Ishikawa (cell line): ENCODE results near the gene PPRC1.

Source experiments
- CEBPB ChIP-seq: IDR thresholded peaks from 2 replicates; pipeline ENCODE4 v1.6.1; 2012
- CREB1 ChIP-seq: IDR thresholded peaks from 2 replicates; pipeline ENCODE4 v1.6.1; 2012; ENCODE audit warnings: low read depth
- EGR1 ChIP-seq: IDR thresholded peaks from 2 replicates; pipeline ENCODE4 v1.6.1; 2012
- EP300 ChIP-seq: IDR thresholded peaks from 2 replicates; pipeline ENCODE4 v1.6.1; 2012; ENCODE audit warnings: borderline replicate concordance
- FOXM1 ChIP-seq: IDR thresholded peaks from 2 replicates; pipeline ENCODE4 v1.6.1; 2012; ENCODE audit warnings: low read depth, borderline replicate concordance
- NFIC ChIP-seq: IDR thresholded peaks from 2 replicates; pipeline ENCODE4 v1.6.1; 2012
- RAD21 ChIP-seq: IDR thresholded peaks from 2 replicates; pipeline ENCODE4 v1.6.1; 2012; ENCODE audit warnings: low read depth
- TAF1 ChIP-seq: IDR thresholded peaks from 2 replicates; pipeline ENCODE4 v1.6.1; 2012; ENCODE audit warnings: low read depth, mild to moderate bottlenecking
- TCF12 ChIP-seq: IDR thresholded peaks from 2 replicates; pipeline ENCODE4 v1.6.1; 2012; ENCODE audit warnings: low read depth
- TEAD4 ChIP-seq: IDR thresholded peaks from 2 replicates; pipeline ENCODE4 v1.6.1; 2012
- YY1 ChIP-seq: IDR thresholded peaks from 2 replicates; pipeline ENCODE4 v1.6.1; 2012; ENCODE audit warnings: low read depth
- ZBTB7A ChIP-seq: IDR thresholded peaks from 2 replicates; pipeline ENCODE4 v1.6.1; 2012; ENCODE audit warnings: low read depth
- TF ChIP-seq, protein P1 (sequence below): IDR thresholded peaks from 2 replicates; pipeline ENCODE4 v1.6.1; 2012
- TF ChIP-seq, protein P2 (sequence below): IDR thresholded peaks from 2 replicates; pipeline ENCODE4 v1.6.1; 2012
- TF ChIP-seq, protein P3 (sequence below): IDR thresholded peaks from 2 replicates; pipeline ENCODE4 v1.6.1; 2012; ENCODE audit warnings: low read depth, mild to moderate bottlenecking

Gene PPRC1

DNA sequence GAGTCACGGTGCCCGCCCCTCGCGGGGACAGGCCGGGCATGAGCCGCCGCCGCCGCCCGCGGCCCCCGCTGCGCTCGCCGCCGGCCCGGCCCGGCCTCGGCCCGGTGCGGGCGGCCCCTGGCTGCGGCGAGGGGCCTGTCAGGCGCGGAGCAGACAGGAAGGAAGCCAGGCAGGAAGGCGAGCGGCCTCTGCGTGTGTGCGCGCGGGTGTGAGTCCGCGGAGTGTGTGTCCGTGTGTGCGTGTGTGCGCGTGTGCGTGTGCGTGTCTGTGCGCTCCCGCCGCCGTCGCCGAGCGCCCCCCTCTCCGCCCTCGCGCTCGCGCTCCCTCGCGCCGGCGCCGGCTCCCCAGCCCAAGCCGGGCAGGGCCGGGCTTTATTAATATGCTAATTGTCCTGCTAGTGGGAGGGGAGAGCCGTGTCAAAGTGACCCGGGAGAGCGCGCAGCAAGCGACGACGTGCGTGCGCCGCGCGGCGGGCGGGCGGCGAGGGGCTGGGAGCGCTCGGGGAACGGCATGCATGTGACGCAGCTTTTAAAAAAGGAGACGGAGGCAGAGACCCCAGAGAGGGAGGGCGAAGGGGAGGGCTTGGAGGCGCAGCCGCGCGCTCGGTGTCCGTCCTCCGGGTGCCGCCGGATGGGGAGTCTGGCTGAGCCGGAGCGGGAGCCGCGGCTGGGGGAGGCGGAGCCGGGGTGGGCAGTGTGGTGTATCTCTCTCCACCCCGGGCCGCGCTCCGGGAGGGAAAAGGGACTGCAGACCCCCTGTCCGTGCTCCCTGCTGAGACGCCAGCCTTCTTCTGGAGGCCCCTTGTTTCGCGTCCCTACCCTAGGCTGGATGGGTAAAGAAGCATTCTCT is 12.5 kb upstream of the PPRC1 start, which contains the start of gene LDB1:
TSS of gene LDB1 (minus strand) at position 227 of the 849 bp plus-strand sequence. CDS start 258 bp downstream, outside the sequence.
- peak; percentile 49; the same call in 1 of the 2 replicates for TF ChIP-seq CREB1
- TF ChIP-seq EGR1: no peak
- 0 out of 2 replicates have a peak, but pooled peaks have one; percentile 30 for TF ChIP-seq YY1
- peak; percentile 45 for TF ChIP-seq TCF12
- TF ChIP-seq ZBTB7A: peak; percentile 97
- TF ChIP-seq FOXM1: peak; percentile 26; the same call in 1 of the 2 replicates
- TF ChIP-seq, protein P1, sequence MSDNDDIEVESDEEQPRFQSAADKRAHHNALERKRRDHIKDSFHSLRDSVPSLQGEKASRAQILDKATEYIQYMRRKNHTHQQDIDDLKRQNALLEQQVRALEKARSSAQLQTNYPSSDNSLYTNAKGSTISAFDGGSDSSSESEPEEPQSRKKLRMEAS: peak; percentile 89
- TF ChIP-seq, protein P2, sequence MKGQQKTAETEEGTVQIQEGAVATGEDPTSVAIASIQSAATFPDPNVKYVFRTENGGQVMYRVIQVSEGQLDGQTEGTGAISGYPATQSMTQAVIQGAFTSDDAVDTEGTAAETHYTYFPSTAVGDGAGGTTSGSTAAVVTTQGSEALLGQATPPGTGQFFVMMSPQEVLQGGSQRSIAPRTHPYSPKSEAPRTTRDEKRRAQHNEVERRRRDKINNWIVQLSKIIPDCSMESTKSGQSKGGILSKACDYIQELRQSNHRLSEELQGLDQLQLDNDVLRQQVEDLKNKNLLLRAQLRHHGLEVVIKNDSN: peak; percentile 41; the same call in 1 of the 2 replicates
- TF ChIP-seq, protein P3, sequence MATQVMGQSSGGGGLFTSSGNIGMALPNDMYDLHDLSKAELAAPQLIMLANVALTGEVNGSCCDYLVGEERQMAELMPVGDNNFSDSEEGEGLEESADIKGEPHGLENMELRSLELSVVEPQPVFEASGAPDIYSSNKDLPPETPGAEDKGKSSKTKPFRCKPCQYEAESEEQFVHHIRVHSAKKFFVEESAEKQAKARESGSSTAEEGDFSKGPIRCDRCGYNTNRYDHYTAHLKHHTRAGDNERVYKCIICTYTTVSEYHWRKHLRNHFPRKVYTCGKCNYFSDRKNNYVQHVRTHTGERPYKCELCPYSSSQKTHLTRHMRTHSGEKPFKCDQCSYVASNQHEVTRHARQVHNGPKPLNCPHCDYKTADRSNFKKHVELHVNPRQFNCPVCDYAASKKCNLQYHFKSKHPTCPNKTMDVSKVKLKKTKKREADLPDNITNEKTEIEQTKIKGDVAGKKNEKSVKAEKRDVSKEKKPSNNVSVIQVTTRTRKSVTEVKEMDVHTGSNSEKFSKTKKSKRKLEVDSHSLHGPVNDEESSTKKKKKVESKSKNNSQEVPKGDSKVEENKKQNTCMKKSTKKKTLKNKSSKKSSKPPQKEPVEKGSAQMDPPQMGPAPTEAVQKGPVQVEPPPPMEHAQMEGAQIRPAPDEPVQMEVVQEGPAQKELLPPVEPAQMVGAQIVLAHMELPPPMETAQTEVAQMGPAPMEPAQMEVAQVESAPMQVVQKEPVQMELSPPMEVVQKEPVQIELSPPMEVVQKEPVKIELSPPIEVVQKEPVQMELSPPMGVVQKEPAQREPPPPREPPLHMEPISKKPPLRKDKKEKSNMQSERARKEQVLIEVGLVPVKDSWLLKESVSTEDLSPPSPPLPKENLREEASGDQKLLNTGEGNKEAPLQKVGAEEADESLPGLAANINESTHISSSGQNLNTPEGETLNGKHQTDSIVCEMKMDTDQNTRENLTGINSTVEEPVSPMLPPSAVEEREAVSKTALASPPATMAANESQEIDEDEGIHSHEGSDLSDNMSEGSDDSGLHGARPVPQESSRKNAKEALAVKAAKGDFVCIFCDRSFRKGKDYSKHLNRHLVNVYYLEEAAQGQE: no peak
- TF ChIP-seq NFIC: peak; percentile 32; the same call in 1 of the 2 replicates
- TF ChIP-seq EP300: peak; percentile 17; the same call in 1 of the 2 replicates
- TF ChIP-seq RAD21: peak; percentile 1; the same call in 1 of the 2 replicates
- peak; percentile 14; the same call in 1 of the 2 replicates for TF ChIP-seq TAF1
- no peak for TF ChIP-seq TEAD4
- TF ChIP-seq CEBPB: no peak

DNA sequence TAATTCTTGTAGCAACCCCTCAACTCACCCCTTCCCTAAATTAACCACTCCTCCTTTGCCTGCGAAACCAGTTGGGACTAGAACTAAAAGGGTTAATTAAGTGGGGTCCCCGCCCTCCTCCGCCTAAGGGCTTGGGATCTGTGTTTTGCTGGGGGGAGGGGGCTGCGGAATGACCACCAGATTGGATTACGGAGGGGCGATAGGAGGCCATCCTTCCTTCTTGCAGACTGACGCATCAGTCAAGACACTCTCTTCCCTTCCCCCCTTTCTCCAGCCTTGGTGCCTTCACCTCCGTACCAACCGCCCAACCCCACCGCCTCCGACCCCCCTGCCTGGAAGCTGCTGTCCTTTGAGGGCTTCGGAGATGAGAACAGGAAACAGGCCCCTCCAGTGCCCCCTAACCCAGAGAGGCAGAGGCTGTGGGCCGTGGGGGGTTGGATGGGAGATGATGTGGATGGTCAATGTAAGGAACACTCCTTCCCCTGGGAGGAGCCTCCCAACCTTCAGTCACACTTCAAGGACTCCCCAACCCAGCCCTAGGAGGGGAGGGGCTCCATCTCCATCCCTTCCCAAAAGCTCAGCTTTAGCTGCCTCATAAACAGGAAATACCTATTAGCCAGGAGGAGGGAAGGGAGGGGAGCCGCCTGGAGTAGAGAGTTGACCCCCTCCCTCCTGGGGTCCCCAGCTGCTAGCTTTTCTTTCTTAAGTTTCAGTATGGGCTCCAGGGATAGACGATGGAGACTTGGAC is 11.7 kb upstream of the PPRC1 start:
- no peak for TF ChIP-seq RAD21
- TF ChIP-seq ZBTB7A: 0 out of 2 replicates have a peak, but pooled peaks have one; percentile 43
- TF ChIP-seq TAF1: no peak
- TF ChIP-seq CREB1: no peak
- TF ChIP-seq CEBPB: no peak
- TF ChIP-seq TEAD4: no peak; the same call in 1 of the 2 replicates
- TF ChIP-seq, protein P1: 0 out of 2 replicates have a peak, but pooled peaks have one; percentile 13

DNA sequence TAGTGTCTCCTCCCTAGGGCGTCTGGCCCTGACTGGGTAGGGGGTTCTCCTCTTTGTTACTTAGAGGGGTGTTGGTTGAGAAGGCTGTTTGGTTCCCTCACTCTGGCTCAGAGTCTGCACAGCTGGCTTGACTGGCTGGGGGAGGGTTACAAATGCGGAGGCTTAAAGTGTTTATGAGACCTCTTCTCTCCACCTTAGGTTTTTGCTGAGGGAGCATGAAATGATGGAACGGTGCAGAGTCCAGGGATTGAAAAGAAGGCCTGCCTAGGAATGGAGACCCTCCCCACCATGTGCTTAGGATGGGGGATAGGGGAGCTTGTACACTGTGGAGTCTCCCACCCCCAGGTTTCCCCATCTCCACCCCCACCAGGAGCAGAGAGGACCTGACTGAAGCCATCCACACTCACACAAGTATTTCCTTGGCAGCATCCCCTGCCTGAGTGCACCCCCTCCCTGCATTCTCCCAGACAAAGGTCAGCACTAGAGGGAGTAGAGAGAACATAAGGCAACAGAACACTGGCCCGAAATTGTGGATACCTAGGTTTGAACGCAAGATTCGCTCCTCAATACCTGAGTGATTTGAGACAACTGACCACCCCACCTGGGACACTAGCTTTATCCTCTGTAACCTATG is 11.0 kb upstream of the PPRC1 start:
- TF ChIP-seq CREB1 (no peak), EP300 (no peak), RAD21 (no peak), TAF1 (no peak), TEAD4 (no peak), FOXM1 (no peak)
- TF ChIP-seq, protein P2: no peak

DNA sequence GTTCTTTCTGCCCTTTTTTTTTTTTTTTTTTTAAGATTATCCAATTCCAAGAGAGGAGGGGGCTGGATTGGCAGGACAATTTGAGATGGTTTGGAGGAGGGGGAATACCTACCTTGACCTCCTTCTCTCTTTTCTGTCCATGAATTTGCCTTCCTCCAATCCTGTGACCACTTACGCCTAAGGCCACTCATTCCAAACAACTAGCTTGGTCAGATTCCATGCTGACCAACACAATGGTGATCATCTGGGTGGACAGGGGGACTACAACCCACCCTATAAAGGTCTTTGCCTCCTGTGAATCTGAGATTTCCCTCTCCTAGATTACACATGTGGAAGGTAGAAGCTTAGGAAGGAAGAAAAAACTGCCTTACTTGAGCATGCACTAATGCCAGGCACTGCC is 10.4 kb upstream of the PPRC1 start:
- TF ChIP-seq CEBPB (no peak), ZBTB7A (no peak)

DNA sequence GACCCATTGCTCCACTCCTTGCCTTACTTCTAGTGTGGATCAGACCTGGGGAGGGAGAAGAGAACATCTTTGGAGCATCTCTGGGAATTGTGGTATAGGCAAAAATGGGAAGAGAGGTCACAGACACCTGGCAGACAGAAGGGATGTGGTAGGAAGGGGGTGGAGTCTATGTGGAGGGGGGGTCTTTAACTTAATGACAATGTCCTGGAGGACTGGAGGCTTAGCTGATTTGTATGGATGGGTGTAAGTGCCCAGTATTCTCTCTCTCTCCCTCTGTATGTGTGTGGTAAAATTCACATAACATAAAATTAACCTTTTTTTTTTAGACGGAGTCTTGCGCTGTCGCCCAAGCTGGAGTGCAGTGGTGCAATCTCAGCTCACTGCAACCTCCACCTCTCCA is 9.6 kb upstream of the PPRC1 start:
- no peak for TF ChIP-seq CREB1
- no peak for TF ChIP-seq TCF12
- TF ChIP-seq CEBPB: no peak
- no peak for TF ChIP-seq TAF1
- TF ChIP-seq, protein P1: no peak

DNA sequence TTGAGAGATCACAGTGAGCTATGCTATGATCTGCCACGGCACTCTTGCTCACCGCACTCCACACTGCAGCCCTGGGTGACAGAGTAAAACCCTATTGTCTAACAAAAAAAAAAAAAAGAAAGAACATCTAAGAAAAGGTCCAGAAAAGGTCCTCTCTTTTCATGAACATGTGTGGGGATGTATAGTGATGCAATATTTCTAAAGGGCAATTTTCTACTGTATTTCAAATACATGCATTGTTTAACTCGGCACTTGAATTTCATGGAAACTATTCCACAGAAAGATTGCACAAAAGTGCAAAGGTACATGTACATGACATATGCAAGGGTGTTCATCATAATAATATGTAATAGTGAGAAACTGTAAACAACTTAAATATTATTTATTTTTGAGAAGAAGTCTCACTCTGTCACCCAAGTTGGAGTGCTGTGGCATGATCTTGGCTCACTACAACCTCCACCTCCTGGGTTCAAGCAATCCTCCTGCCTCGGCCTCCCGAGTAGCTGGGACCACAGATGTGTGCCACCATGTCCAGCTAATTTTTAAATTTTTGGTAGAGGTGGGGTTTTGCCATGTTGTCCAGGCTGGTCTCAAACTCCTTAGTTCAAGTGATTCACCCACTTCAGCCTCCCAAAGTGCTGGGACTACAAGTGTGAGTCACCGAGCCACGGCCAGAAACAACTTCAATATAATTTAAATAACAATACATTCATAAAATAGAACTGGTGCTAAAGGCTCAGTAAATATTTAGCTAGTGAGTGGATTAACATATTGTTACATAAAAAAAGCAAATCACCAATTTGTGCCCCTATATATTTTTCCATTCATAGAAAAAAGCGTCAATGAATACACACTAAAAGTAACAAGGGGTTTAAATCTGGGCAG is 1.3 kb upstream of the PPRC1 start:
- no peak for TF ChIP-seq CEBPB
- no peak for TF ChIP-seq YY1
- TF ChIP-seq, protein P3: no peak
- TF ChIP-seq, protein P2: no peak
- TF ChIP-seq NFIC: no peak
- no peak for TF ChIP-seq TAF1
- no peak for TF ChIP-seq ZBTB7A
- TF ChIP-seq TCF12: no peak
- no peak for TF ChIP-seq CREB1
- no peak for TF ChIP-seq FOXM1
- no peak for TF ChIP-seq EP300
- TF ChIP-seq RAD21: no peak
- TF ChIP-seq EGR1: no peak
